HepG2 (cell line): ENCODE measurements around the gene NCAPD2. TPM values are rescaled to one million over a fixed set of nuclear protein-coding genes. Genes with fewer than 3 reads are reported as not detected.
A peak's percentile ranks its signal among the peaks of the same experiment; 100 is the strongest.

Experiments used
- ATF7-NPFF ChIP-seq: sonication (generic); formaldehyde crosslinking; IDR thresholded peaks from 2 replicates; pipeline ENCODE4 v1.8.1; 2023; ENCODE audit warnings: mild to moderate bottlenecking, low read depth, missing genetic modification reagents, moderate library complexity
- CEBPG ChIP-seq: IDR thresholded peaks from 2 replicates; pipeline ENCODE4 v1.6.1; 2016
- CHD4 ChIP-seq: fragments of 200-600 bp; sonication (generic); IDR thresholded peaks from 2 replicates; pipeline ENCODE4 v1.7.0; 2017; ENCODE audit warnings: mild to moderate bottlenecking, low read length, borderline replicate concordance
- CREBL2 ChIP-seq: sonication (generic); formaldehyde crosslinking; IDR thresholded peaks from 2 replicates; pipeline ENCODE4 v1.8.1; 2023; ENCODE audit warnings: missing genetic modification reagents, mild to moderate bottlenecking, borderline replicate concordance
- DMAP1 ChIP-seq: IDR thresholded peaks from 2 replicates; pipeline ENCODE4 v1.6.1; 2016
- DR1 ChIP-seq: sonication (generic); formaldehyde crosslinking; IDR thresholded peaks from 2 replicates; pipeline ENCODE4 v1.8.0; 2021; ENCODE audit warnings: mild to moderate bottlenecking, missing genetic modification reagents, inconsistent platforms
- FOXA3 ChIP-seq: IDR thresholded peaks from 2 replicates; pipeline ENCODE4 v1.6.1; 2016; ENCODE audit warnings: missing genetic modification reagents, missing compliant biosample characterization
- GATAD1 ChIP-seq: IDR thresholded peaks from 2 replicates; pipeline ENCODE4 v1.6.1; 2016; ENCODE audit warnings: missing genetic modification reagents, missing compliant biosample characterization
- HOXA3 ChIP-seq: sonication (generic); formaldehyde crosslinking; IDR thresholded peaks from 2 replicates; pipeline ENCODE4 v1.5.0; 2020; ENCODE audit warnings: missing genetic modification reagents
- JARID2 ChIP-seq: sonication (generic); formaldehyde crosslinking; IDR thresholded peaks from 2 replicates; pipeline ENCODE4 v1.8.1; 2023; ENCODE audit warnings: missing genetic modification reagents, inconsistent platforms; ENCODE audit not compliant: insufficient replicate concordance
- NBN ChIP-seq: fragments of 450-650 bp; conservative IDR thresholded peaks from 2 replicates; pipeline ENCODE4 v1.6.1; 2017
- NCOA1 ChIP-seq: sonication (generic); formaldehyde crosslinking; IDR thresholded peaks from 2 replicates; pipeline ENCODE4 v1.9.0; 2021; ENCODE audit warnings: missing genetic modification reagents
- NFE2L2 ChIP-seq: fragments of 150-350 bp; IDR thresholded peaks from 2 replicates; pipeline ENCODE4 v1.6.1; 2014; ENCODE audit warnings: low read length
- NONO ChIP-seq, 2 experiments: fragments of 450-650 bp in 1 of 2; sonication (generic) in 1 of 2; formaldehyde crosslinking in 1 of 2; IDR thresholded peaks in 1 of 2; conservative IDR thresholded peaks in 1 of 2; 2 replicates each; pipeline versions ENCODE4 v1.6.1 to v1.8.0; 2017 to 2022; ENCODE audit warnings: mild to moderate bottlenecking in 1 of 2, missing genetic modification reagents in 1 of 2, moderate library complexity in 1 of 2
- REPIN1 ChIP-seq: sonication (generic); formaldehyde crosslinking; IDR thresholded peaks from 2 replicates; pipeline ENCODE4 v1.8.0; 2022; ENCODE audit warnings: missing genetic modification reagents, low read depth, mild to moderate bottlenecking, borderline replicate concordance
- SETDB1 ChIP-seq: sonication (generic); formaldehyde crosslinking; IDR thresholded peaks from 2 replicates; pipeline ENCODE4 v1.5.1; 2020; ENCODE audit warnings: missing genetic modification reagents, mild to moderate bottlenecking, borderline replicate concordance
- SIN3B ChIP-seq: fragments of 150-350 bp; IDR thresholded peaks from 2 replicates; pipeline ENCODE4 v1.6.1; 2014; ENCODE audit warnings: low read length
- TEAD3 ChIP-seq: optimal IDR thresholded peaks from 2 replicates; pipeline ENCODE3; 2016; ENCODE audit warnings: borderline replicate concordance
- XBP1 ChIP-seq: sonication (generic); formaldehyde crosslinking; IDR thresholded peaks from 2 replicates; pipeline ENCODE4 v1.5.0; 2020; ENCODE audit warnings: missing genetic modification reagents
- ZFP36L2 ChIP-seq: sonication (generic); formaldehyde crosslinking; IDR thresholded peaks from 2 replicates; pipeline ENCODE4 v1.4.0; 2020; ENCODE audit warnings: missing genetic modification reagents
- ZNF232 ChIP-seq: sonication (generic); formaldehyde crosslinking; IDR thresholded peaks from 2 replicates; pipeline ENCODE4 v1.4.0; 2020; ENCODE audit warnings: missing genetic modification reagents, borderline replicate concordance
- ZNF251 ChIP-seq: sonication (generic); formaldehyde crosslinking; IDR thresholded peaks from 2 replicates; pipeline ENCODE4 v1.9.0; 2021; ENCODE audit warnings: mild to moderate bottlenecking, missing genetic modification reagents
- ZNF432 ChIP-seq: sonication (generic); formaldehyde crosslinking; IDR thresholded peaks from 2 replicates; pipeline ENCODE4 v1.5.0; 2020; ENCODE audit warnings: missing genetic modification reagents, mild to moderate bottlenecking, borderline replicate concordance
- ZNF552 ChIP-seq: sonication (generic); formaldehyde crosslinking; IDR thresholded peaks from 2 replicates; pipeline ENCODE4 v1.9.0; 2022; ENCODE audit warnings: missing genetic modification reagents, mild to moderate bottlenecking, borderline replicate concordance
- ZNF589 ChIP-seq: sonication (generic); formaldehyde crosslinking; conservative IDR thresholded peaks from 2 replicates; pipeline ENCODE4 v1.8.0; 2022; ENCODE audit warnings: mild to moderate bottlenecking, moderate library complexity, missing genetic modification reagents
- ZNF644 ChIP-seq: IDR thresholded peaks from 2 replicates; pipeline ENCODE4 v1.6.1; 2016; ENCODE audit warnings: low read depth
- ZNF652 ChIP-seq: IDR thresholded peaks from 2 replicates; pipeline ENCODE4 v1.6.1; 2016; ENCODE audit warnings: low read depth, borderline replicate concordance
- ZNF687 ChIP-seq: sonication (generic); formaldehyde crosslinking; IDR thresholded peaks from 2 replicates; pipeline ENCODE4 v1.5.1; 2020; ENCODE audit warnings: mild to moderate bottlenecking, missing genetic modification reagents, moderate library complexity
- ZNF883 ChIP-seq: sonication (generic); formaldehyde crosslinking; IDR thresholded peaks from 2 replicates; pipeline ENCODE4 v1.5.1; 2020; ENCODE audit warnings: mild to moderate bottlenecking, missing genetic modification reagents; ENCODE audit errors: not compliant biosample characterization
- polyA plus RNA-seq, 8 experiments: library from polyadenylated mRNA; depleted of rRNA in 3 of 8; stranded (reverse) in 7 of 8; unstranded in 1 of 8; fragments of >200 nt; fragmentation: Illumina TruSeq in 4 of 8; extraction: Trizol in 4 of 8; gene quantifications; 2 replicates each; pipeline versions ENCODE4 v1.2.1 to v1.2.3, GENCODE V29; 2011 to 2016; ENCODE audit warnings: low read depth in 4 of 8, missing spikeins in 1 of 8, mixed read lengths in 1 of 8; ENCODE audit not compliant: insufficient read depth in 1 of 8
- total RNA-seq, 5 experiments: library from RNA; depleted of rRNA; stranded (reverse); fragments of >200 nt; fragmentation: Illumina TruSeq; extraction: Trizol; gene quantifications; 2 replicates each; pipeline ENCODE4 v1.2.3, GENCODE V29; 2016; ENCODE audit warnings: low read depth in 1 of 5

The NCAPD2 gene
- total and polyA plus RNA-seq, 2 of the 13 experiments (the other 11 are each of a cell fraction or from before 2014, with no cell fraction given): 51.1 to 65.6 TPM

- TF ChIP-seq XBP1 (no peak), ZNF644 (CRISPR knock-in tag) (no peak), ZNF232 (CRISPR knock-in tag) (no peak), NCOA1 (no peak), NONO (IDR thresholded peaks at IDR 0.05) (no peak), NONO (CRISPR knock-in tag; conservative IDR thresholded peaks at IDR 0.05) (no peak), ZFP36L2 (CRISPR knock-in tag) (no peak), GATAD1 (CRISPR knock-in tag) (peak; percentile 40; the same call in 1 of the 2 replicates), ZNF589 (CRISPR knock-in tag) (no peak), JARID2 (no peak), TEAD3 (CRISPR knock-in tag) (no peak), CHD4 (no peak), FOXA3 (no peak), NBN (no peak), ZNF432 (CRISPR knock-in tag) (no peak), NFE2L2 (no peak), DMAP1 (CRISPR knock-in tag) (no peak), ATF7-NPFF (no peak), ZNF251 (CRISPR knock-in tag) (no peak), CEBPG (CRISPR knock-in tag) (no peak), CREBL2 (no peak), ZNF687 (peak; percentile 65), HOXA3 (peak; percentile 37), ZNF883 (CRISPR knock-in tag) (peak; percentile 28), ZNF652 (no peak), SIN3B (no peak), DR1 (CRISPR knock-in tag) (no peak), ZNF552 (CRISPR knock-in tag) (no peak), REPIN1 (no peak), SETDB1 (no peak)
Observed at GRCh38 chr12:6554168-6555017, 60.5 kb downstream of the NCAPD2 start (continued).
